ENCODE measurements around the gene USH1C. TPM values are rescaled to one million over a fixed set of nuclear protein-coding genes. Genes with fewer than 3 reads are reported as not detected.

The USH1C gene
- total RNA-seq (2014; rRNA removed; shearing (Covaris generic)) = not detected in 2 replicates

DNA sequence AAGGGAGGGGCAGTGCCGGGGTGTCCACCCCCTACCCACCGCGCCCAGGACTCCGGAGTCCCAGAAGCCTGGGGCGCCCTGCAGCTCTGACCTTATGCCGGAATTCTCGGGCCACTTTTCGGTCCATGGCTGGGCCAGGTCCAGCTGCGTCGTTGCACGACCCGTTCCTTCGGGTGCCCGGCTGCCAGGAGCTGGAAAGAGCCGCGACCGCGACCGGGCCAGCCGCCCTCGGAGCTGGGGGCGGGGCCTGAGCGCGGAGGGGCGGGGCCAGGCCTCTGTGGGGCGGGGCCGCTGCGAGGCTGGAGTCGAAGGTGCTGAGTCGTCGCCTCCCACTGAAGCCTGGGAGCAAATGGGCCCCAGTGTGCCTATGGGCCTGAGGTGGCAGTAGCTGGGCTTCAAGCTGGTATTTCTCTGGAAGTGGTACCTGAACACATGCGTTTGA lies at the start of gene USH1C:
Gene USH1C (minus strand): TSS at position 236 of the 442 bp plus-strand sequence. CDS start 109 bp downstream, at position 127.

DNA sequence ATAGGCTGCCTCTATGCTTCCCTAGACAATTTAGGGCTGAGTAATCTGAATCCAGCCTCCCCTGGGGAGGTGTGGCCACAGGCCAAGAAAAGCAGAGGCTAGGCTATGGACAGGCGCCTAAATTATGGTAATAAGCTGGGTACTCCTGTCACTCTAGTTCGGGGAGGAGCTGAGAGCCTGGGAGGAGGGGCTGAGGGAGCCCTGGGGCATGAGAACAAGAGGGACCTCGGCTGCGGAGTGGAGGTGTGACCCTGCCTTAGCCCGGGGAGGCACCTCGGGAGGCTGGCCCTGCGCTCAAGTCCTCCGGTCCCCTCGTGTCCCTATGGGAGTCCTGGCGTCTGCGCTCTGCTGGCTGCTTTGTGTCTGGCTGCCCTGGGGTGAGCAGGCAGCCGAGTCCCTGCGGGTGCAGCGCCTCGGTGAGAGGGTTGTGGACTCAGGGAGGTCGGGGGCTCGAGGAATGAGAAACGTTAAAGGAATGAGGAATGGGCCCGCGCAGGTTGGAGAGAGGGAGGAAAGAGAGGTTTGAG lies 2.9 kb upstream of the USH1C start, which contains the start of gene OTOG:
Gene OTOG (plus strand): TSS at position 209 of the 527 bp plus-strand sequence. CDS start 114 bp downstream, at position 323.

DNA sequence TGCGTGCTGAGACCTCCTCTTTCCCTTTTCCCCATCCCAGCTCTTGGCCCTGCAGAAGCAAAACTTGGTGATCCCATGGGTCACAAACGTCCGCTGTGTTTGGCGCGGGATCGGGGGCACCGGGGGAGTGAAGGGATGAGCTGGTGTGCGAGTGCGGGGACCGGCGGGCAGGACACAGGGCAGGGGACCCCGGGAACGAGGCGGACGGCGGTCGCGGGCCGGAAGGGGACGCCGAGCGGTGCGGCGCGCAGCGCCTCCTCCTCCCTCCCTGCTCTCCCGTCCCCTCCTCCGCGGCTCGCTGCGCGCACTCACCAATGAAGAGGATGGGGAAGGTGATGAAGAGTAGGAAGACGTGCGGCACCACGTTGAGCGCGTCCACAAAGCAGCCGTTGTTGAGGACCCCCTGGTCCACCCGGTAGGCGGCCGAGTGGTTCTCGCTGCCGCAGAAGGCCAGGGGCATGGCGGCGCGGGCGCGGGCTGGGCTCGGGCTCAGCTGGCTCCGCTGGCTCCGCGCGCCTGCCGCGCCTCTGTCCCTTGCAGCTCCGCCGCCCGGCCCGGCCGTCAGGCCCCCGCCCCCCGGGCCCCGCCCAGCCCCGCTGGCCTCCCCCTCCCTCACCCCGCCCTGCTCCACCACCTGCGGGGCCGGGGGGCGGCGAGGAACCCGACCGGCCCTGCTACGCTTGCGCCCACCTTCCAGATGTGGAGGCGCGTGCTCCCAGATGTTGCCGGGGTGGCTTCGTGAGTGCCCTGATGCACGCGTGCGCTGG lies 67.7 kb downstream of the USH1C start, which contains the start of gene ABCC8:
Gene ABCC8 (minus strand): TSS at position 529 of the 767 bp plus-strand sequence. CDS start 69 bp downstream, at position 460.

Other genes with a start within 250 kb of the USH1C start
- gene NCR3LG1, start 192.6 kb downstream of the USH1C start, total RNA-seq (2014; rRNA removed; shearing (Covaris generic)) = 7.9 and 8.1 TPM in 2 replicates
- gene KCNJ11, start 155.8 kb downstream of the USH1C start, total RNA-seq (2014; rRNA removed; shearing (Covaris generic)) = 0.11 TPM in 1 of 2 replicates, not detected in the other
- not detected in 2 replicates for gene ABCC8, start 67.6 kb downstream of the USH1C start, total RNA-seq (2014; rRNA removed; shearing (Covaris generic))
- not detected in 2 replicates for gene OTOG, start 2.8 kb upstream of the USH1C start, total RNA-seq (2014; rRNA removed; shearing (Covaris generic))
- not detected in 2 replicates for gene MYOD1, start 175.2 kb upstream of the USH1C start, total RNA-seq (2014; rRNA removed; shearing (Covaris generic))
- not detected in 2 replicates for gene KCNC1, start 190.4 kb upstream of the USH1C start, total RNA-seq (2014; rRNA removed; shearing (Covaris generic))